Amniotic stem cell (primary cell): ENCODE measurements around the gene TALDO1.
A peak's percentile ranks its signal among the peaks of the same experiment; 100 is the strongest.

Source experiments
- DNase-seq: peaks from one replicate; lab custom pipeline; 2025; lab: John Stamatoyannopoulos, UW

Gene TALDO1

GRCh38 chr11:769887-770641 lies 22.8 kb downstream of the TALDO1 start:
- DNase-seq: no peak

GRCh38 chr11:770642-771616 lies 23.7 kb downstream of the TALDO1 start:
- no peak for DNase-seq

- DNase-seq: no peak
Observed at GRCh38 chr11:771617-772204, 24.4 kb downstream of the TALDO1 start.

GRCh38 chr11:772429-773390 lies 25.4 kb downstream of the TALDO1 start:
- no peak for DNase-seq

- DNase-seq: no peak
Observed at GRCh38 chr11:773425-773824, 26.2 kb downstream of the TALDO1 start.

- DNase-seq: no peak
Observed at GRCh38 chr11:773830-774229, 26.6 kb downstream of the TALDO1 start.

GRCh38 chr11:774873-775592 lies 27.8 kb downstream of the TALDO1 start:
- no peak for DNase-seq

- DNase-seq: no peak
Observed at GRCh38 chr11:776263-776560, 28.9 kb downstream of the TALDO1 start.

GRCh38 chr11:776561-777287 lies 29.5 kb downstream of the TALDO1 start:
- no peak for DNase-seq

- DNase-seq: peak; percentile 49
Observed at GRCh38 chr11:777288-778255, 30.3 kb downstream of the TALDO1 start, which contains the start of gene GATD1. Gene GATD1, minus strand, starts transcription at chr11:777487. Its CDS starts 25 bp downstream, at chr11:777462.

GRCh38 chr11:778976-779954 lies 32.0 kb downstream of the TALDO1 start:
- DNase-seq: no peak

GRCh38 chr11:779955-780532 lies 32.8 kb downstream of the TALDO1 start:
- no peak for DNase-seq

- no peak for DNase-seq
Observed at GRCh38 chr11:782264-783174, 35.3 kb downstream of the TALDO1 start.

GRCh38 chr11:783581-784015 lies 36.3 kb downstream of the TALDO1 start:
- peak; percentile 91 for DNase-seq

- DNase-seq: no peak
Observed at GRCh38 chr11:786235-787083, 39.2 kb downstream of the TALDO1 start.
